Left lung (tissue), 10 donors: ENCODE measurements around the gene JAK3. TPM values are rescaled to one million over a fixed set of nuclear protein-coding genes. Genes with fewer than 3 reads are reported as not detected.

Source experiments
- ATAC-seq: fragments of 200-7000 bp; cut with Tn5 transposase; one replicate; pipeline ENCODE4 v1.9.1; 2020; ENCODE audit warnings: moderate library complexity
- DNase-seq, 4 donors: peaks; one replicate each; pipeline ENCODE4 v3.0.0-alpha.2; 2013 to 2020
- H3K27ac ChIP-seq, 2 donors: fragments of 200-600 bp; sonication (generic) in 1 of 2; one replicate each; pipeline versions ENCODE4 v1.5.0 to v1.8.0; 2020 to 2021
- H3K27me3 ChIP-seq, 2 donors: fragments of 200-600 bp; sonication (generic) in 1 of 2; one replicate each; pipeline versions ENCODE4 v1.5.0 to v1.8.0; 2020 to 2021
- H3K36me3 ChIP-seq, 2 donors: fragments of 200-600 bp; sonication (generic) in 1 of 2; one replicate each; pipeline versions ENCODE4 v1.5.0 to v1.8.0; 2020 to 2021
- H3K4me1 ChIP-seq, 2 donors: fragments of 200-600 bp; one replicate each; pipeline ENCODE4 v1.8.0; 2021
- H3K4me3 ChIP-seq, 2 donors: fragments of 200-600 bp; sonication (generic) in 1 of 2; one replicate each; pipeline versions ENCODE4 v1.5.0 to v1.8.0; 2020 to 2021; ENCODE audit warnings: mild to moderate bottlenecking in 1 of 2
- H3K9me3 ChIP-seq, 2 donors: fragments of 200-600 bp; sonication (generic) in 1 of 2; one replicate each; pipeline versions ENCODE4 v1.5.0 to v1.8.0; 2020 to 2021
- intact Hi-C, 2 donors: fragments of 100-400 bp; cut with DNase I; formaldehyde crosslinking; loops; one replicate each; pipeline versions ENCODE4 v1.11.2 to v1.14.2; 2022
- polyA plus RNA-seq, 6 donors: library from polyadenylated mRNA; unstranded; fragments of 120-200 nt; gene quantifications; one replicate each; pipeline ENCODE4 v1.2.1, GENCODE V29; 2013; ENCODE audit not compliant: insufficient read length in 6 of 6
- total RNA-seq, 2 donors: library from RNA; stranded (reverse); fragmentation: NEBNext Ultra II Directional; extraction: Animal tissue kit (Norgen Biotek cat#: 25700); gene quantifications; one replicate each; pipeline ENCODE4 v1.2.1, GENCODE V29; 2021
- TF ChIP-seq, protein P1 (sequence below), 2 donors: fragments of 200-600 bp; sonication (generic) in 1 of 2; IDR thresholded peaks; one replicate each; pipeline versions ENCODE4 v1.5.0 to v1.8.0; 2021; ENCODE audit warnings: antibody characterized with exemption in 2 of 2
- donor health status: DM: no; HTN: yes; CAD: no.
- donor health status: DM: no; HTN: no; CAD: no.

The JAK3 gene
- total and polyA plus RNA-seq, 8 donors, result 2.3 to 35.9 (median 3.0) TPM

DNA sequence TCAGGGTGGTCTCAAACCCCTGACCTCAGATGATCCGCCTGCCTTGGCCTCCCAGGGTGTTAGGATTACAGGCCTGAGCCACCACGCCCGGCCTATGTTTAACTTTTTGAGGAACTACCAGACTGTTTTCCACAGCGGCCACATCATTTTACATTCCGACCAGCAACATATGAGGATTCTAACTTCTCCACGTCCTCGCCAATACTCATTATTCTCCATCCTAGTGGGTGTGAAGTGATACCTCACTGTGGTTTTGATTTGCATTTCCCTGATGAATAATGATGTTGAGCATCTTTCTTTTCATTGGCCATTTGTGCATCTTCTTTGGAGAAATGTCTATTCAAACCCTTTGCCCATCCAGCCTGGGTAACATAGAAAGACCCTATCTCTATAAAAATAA, 38.7 kb upstream of the JAK3 start:
- H3K4me1 ChIP-seq, result no peaks in the 10 kb centered on the region
- ATAC-seq, result no peak
- intact Hi-C loops, result no loop called here
- DNase-seq, result no peak
- H3K27me3 ChIP-seq, result peaks cover 0 to 40% of the 10 kb centered on the region in 2 donors
- H3K4me3 ChIP-seq, result no peak overlapping the region
- TF ChIP-seq, protein P1, sequence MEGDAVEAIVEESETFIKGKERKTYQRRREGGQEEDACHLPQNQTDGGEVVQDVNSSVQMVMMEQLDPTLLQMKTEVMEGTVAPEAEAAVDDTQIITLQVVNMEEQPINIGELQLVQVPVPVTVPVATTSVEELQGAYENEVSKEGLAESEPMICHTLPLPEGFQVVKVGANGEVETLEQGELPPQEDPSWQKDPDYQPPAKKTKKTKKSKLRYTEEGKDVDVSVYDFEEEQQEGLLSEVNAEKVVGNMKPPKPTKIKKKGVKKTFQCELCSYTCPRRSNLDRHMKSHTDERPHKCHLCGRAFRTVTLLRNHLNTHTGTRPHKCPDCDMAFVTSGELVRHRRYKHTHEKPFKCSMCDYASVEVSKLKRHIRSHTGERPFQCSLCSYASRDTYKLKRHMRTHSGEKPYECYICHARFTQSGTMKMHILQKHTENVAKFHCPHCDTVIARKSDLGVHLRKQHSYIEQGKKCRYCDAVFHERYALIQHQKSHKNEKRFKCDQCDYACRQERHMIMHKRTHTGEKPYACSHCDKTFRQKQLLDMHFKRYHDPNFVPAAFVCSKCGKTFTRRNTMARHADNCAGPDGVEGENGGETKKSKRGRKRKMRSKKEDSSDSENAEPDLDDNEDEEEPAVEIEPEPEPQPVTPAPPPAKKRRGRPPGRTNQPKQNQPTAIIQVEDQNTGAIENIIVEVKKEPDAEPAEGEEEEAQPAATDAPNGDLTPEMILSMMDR (IDR thresholded peaks at IDR 0.05), result no peak
- no peaks in the 10 kb centered on the region for H3K36me3 ChIP-seq
- no peak overlapping the region for H3K27ac ChIP-seq
- H3K9me3 ChIP-seq, result no peaks in the 10 kb centered on the region

DNA sequence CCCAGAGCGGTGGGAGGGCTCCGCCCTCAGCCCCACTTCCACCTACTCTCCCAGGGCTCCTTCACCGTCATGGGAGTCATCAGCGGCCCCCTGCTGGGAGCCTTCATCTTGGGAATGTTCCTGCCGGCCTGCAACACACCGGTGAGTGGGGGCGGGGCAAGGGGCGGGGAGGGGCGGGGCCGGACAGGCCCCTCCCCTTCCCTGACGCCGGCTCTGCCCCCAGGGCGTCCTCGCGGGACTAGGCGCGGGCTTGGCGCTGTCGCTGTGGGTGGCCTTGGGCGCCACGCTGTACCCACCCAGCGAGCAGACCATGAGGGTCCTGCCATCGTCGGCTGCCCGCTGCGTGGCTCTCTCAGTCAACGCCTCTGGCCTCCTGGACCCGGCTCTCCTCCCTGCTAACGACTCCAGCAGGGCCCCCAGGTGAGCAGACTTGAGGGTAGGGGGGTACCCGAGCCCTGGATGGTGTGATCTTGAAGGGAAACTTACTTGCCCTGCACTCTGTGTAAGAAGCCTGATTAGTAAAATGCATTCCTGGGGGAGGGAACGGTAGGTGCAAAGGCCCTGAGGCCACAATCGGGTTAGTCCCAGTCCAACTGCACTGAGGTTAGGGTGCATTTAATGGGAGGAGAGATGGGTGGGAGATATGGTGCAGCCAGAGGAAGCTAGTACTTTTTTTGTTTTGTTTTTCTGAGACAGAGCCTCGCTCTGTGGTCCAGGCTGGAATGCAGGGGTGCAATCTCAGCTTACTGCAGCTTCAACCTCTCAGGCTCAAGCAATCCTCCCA, 36.0 kb upstream of the JAK3 start:
- no peaks in the 10 kb centered on the region for H3K4me1 ChIP-seq
- TF ChIP-seq, protein P1 (IDR thresholded peaks at IDR 0.05), result no peak
- peaks cover 0 to 17% of the 10 kb centered on the region in 2 donors for H3K27me3 ChIP-seq
- intact Hi-C loops, result no loop called here
- H3K36me3 ChIP-seq, result no peaks in the 10 kb centered on the region
- no peaks in the 10 kb centered on the region for H3K9me3 ChIP-seq
- no peak for DNase-seq
- no peak for ATAC-seq
- H3K27ac ChIP-seq, result no peak overlapping the region
- H3K4me3 ChIP-seq, result no peak overlapping the region

DNA sequence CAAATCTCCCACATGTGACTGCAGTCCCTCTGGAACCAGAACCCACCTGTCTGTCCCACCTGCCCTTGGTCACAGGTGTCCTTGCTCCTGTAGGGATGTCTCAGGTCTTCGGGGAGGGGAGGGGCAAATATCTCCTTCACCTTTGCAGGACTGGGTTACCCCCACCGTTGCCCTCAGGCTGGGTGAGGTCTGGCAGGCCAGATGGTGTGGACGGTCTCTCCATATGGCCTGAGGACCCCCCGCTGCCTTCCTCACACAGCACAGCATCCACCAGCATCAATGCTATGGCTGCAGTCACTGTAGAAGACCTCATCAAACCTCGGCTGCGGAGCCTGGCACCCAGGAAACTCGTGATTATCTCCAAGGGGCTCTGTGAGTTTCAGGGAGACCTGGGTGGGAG, 33.9 kb upstream of the JAK3 start:
- no peak for ATAC-seq
- no peak for DNase-seq
- no peaks in the 10 kb centered on the region for H3K4me1 ChIP-seq
- H3K27me3 ChIP-seq, result peaks cover 0 to 9% of the 10 kb centered on the region in 2 donors
- H3K9me3 ChIP-seq, result no peaks in the 10 kb centered on the region
- H3K36me3 ChIP-seq, result no peaks in the 10 kb centered on the region
- no peak overlapping the region for H3K27ac ChIP-seq
- intact Hi-C loops, result no loop called here
- TF ChIP-seq, protein P1 (IDR thresholded peaks at IDR 0.05), result no peak
- H3K4me3 ChIP-seq, result no peak overlapping the region

DNA sequence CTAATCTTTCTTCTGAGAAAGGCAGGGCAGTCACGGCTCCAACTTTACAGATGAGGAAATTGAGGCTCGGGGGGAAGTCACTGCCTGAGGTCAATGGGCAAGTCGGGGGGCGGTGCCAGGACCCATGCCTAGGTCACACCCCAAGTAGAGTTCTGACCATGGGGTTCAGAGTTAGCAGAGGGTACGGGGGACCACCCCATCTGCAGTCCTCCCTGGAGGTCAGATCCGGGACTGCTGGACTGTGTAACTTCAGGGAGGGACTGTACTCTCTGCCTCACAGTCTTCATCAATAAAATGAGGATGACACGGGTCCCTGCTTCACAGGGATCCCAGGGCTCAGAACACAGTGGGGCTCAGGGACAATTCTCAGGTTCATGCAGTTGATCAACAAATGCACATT, 31.7 kb upstream of the JAK3 start:
- H3K27me3 ChIP-seq, result peaks cover 7 to 24% of the 10 kb centered on the region in 2 donors
- no peak for DNase-seq
- no peaks in the 10 kb centered on the region for H3K9me3 ChIP-seq
- ATAC-seq, result no peak
- intact Hi-C loops, result no loop called here
- no peaks in the 10 kb centered on the region for H3K4me1 ChIP-seq
- no peaks in the 10 kb centered on the region for H3K36me3 ChIP-seq
- H3K27ac ChIP-seq, result no peak overlapping the region
- H3K4me3 ChIP-seq, result no peak overlapping the region
- TF ChIP-seq, protein P1 (IDR thresholded peaks at IDR 0.05), result no peak

DNA sequence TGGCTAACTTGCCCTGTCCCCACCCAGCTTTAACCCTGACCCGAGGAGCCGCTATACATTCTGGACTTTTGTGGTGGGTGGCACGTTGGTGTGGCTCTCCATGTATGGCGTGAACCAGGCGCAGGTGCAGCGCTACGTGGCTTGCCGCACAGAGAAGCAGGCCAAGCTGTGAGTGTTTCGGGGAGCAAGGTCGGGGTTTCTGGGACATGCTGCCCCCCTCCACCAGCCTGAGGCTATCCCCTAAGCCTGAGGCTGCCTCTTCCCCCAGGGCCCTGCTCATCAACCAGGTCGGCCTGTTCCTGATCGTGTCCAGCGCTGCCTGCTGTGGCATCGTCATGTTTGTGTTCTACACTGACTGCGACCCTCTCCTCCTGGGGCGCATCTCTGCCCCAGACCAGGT, 29.9 kb upstream of the JAK3 start:
- DNase-seq, result no peak
- no peak overlapping the region for H3K4me3 ChIP-seq
- TF ChIP-seq, protein P1 (IDR thresholded peaks at IDR 0.05), result no peak
- no peak overlapping the region for H3K27ac ChIP-seq
- no peak for ATAC-seq
- peaks cover 0 to 15% of the 10 kb centered on the region in 2 donors for H3K4me1 ChIP-seq
- no peaks in the 10 kb centered on the region for H3K36me3 ChIP-seq
- H3K9me3 ChIP-seq, result no peaks in the 10 kb centered on the region
- intact Hi-C loops, result no loop called here
- peaks cover 24 to 33% of the 10 kb centered on the region in 2 donors for H3K27me3 ChIP-seq
